GOT3 (cell line): ENCODE results near the gene DNAL4.

Experiments used
- DNase-seq: peaks from one replicate; lab custom pipeline; 2025; ENCODE audit warnings: mixed read lengths; lab: John Stamatoyannopoulos, UW

DNAL4 gene

GRCh38 chr22:38793721-38794466, at the start of gene DNAL4:
DNAL4 (minus strand) TSS chr22:38794143; CDS start chr22:38782731, 11,412 bp downstream.
- peak; percentile 66 for DNase-seq

GRCh38 chr22:38843201-38843656, 49.3 kb upstream of the DNAL4 start:
- DNase-seq = peak; percentile 21

DNA sequence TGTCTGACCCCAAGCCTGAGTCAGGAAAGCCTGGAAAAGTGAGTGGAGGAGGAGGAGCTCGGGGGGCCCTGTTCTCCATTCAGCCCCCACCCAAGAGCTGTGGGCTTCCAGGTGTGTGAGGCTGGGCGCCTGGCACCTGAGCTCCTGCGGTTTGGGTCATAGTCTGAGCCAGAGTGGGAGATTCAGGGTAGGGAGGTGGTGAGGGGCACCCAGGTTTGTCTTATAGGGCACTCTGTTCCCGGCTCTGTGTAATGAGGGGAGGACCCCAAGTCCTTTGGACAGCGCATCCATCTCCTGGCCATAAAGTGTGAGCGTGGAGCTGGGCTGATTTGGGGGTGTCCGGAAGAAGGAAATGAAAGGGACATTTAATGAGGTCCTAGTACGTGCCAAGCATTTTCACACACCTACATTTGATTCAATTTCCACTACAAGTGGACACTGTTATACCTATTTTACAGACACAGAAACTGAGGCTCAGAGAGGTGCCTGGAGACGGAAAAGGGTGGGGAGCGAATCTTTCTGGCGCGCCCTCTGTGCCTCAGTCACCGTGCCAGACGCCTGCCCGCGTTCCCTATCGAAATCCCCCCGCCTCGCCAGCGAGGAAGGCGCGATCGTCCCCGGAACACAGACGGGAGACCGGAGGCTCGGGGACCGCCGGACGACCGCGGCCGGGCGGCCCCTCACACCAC, 48.7 kb upstream of the DNAL4 start:
- DNase-seq = no peak

- DNase-seq = no peak
These were observed 47.7 kb upstream of the DNAL4 start for GRCh38 chr22:38841635-38842034.

GRCh38 chr22:38841211-38841610, 47.3 kb upstream of the DNAL4 start:
- DNase-seq = no peak

DNA sequence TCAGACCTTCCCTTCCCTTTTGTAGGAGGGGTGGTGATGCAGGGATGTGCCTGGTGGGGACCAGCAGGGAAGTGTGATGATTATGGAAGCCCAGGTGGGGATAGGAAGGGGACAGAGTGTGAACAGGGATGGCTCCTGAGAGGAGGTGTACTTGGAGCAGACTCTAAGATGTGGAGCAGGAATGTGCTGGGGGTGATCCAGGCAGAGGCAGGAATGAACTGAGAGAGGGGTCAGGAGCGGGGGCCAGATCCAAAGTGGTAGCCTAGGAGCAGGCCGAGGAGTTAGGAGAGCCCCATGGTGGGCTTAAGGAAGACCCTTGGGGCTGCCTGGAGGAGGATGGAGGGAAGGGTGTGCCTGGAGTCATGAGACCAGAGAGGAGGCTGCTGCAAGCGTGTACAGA, 46.2 kb upstream of the DNAL4 start:
- no peak for DNase-seq

DNA sequence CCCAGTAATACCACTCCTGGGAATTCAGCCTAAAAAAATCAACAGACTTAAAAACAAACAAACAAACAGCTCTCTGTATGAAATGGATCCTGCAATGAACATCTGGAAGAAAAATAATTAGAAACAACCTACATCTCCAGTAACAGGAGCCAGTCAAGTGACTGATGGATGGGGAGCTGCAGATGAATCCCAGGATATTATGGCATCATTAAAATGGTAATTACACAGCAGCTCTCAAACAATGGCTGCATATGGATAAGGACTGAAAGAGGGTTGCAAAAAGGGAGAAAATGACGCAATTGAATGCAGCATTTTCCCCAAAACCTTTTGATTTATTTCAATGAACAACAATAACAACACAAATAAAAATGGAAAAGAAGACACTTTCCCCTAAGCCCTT, 45.7 kb upstream of the DNAL4 start:
- DNase-seq = no peak

DNA sequence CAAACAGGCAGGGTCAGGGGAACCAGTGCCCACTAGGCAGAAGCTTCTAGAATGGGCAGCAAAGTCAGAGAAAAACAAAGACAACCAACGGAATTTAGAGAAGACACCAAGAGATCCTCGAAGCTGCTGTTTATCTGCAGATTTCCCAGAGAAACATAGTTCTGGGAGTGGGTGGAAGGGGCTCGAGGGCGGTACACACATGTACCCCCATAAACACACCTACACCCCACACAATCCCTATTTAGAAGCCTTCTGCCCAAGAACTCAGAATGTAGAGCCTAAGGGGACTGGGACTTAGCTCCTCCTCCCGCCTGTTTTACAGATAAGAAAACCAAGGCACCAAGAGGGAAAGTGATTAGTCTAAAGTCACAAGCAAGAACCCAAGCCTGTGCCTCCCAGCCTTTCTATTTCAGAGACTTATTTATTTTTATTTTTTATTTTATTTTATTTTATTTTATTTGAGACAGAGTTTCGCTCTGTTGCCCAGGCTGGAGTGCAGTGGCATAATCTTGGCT, 43.5 kb upstream of the DNAL4 start:
- no peak for DNase-seq

DNA sequence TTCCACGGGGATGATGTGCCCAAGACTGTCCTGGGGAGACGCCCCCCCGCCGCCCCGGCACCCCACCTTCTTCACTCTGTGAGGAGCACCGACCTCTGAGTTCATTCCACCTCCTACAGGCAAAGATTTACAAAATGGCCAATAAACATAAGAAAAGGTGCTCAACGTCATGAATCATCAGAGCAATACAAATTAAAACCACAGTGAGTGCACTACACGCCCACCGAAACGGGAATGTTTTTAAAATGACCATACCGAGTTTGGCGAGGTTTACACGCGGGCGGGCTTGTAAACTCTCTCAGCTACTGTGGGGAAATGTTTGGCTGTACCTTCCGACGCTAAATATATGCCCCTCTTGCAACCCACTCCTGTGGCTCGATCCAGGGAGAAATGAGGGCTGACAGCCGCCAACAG, 42.0 kb upstream of the DNAL4 start:
- DNase-seq = no peak

DNA sequence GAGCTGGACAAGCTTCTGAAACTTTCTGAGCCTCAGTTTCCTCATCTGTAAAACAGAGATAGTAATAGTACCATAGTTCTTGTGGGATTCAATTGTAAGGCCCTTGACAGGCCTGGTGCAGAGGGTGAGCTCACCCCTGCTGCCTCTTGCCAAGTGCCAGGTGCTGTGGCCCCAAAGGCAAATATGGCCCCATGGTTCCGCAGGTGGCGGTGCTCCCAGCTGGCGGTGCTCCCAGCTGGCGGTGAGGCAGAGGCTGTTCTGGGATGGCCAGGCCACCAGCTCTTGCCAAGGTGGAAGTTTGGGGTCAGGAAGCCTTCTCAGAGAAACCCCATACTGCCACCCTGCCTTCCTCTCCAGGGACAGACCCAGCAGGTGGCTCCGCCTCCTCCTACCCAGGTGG, 41.0 kb upstream of the DNAL4 start:
- no peak for DNase-seq

DNA sequence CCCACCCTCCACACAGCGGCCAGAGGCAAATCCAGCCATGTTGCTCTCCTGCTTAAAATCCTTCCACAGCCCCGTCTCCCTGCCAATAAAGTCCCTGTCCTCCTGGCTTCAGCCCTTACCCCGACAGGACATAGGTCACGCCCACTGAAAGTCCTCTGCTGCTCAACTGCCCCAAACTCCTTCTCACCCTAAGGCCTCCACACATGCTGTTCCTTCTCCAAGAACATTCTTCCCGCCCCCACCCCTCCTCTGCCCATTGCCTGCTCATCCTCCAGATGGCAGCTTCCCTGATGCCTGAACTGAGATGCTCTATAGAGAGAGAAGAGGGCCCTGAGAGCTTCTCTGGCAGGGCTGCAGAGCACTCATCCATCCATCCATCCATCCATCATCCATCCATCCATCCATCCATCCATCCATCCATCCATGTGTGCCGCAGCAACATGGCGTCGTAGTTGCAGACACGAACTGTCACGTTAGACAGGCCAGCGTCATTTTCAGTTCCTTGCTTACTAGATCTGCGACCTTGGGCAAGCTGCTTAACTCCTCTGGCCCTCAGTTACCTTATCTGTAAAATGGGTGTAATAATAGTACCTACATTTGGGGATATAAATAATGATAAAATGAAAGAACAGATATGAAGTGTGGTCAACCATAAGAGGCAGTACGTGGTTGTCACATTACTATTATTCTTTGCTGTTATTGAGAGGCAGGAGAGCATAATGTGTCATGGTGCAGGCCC, 40.4 kb upstream of the DNAL4 start:
- no peak for DNase-seq

GRCh38 chr22:38833061-38833460, 39.1 kb upstream of the DNAL4 start:
- DNase-seq = no peak

GRCh38 chr22:38832005-38832978, 38.3 kb upstream of the DNAL4 start:
- DNase-seq = no peak

GRCh38 chr22:38831166-38831945, 37.4 kb upstream of the DNAL4 start:
- no peak for DNase-seq

- DNase-seq = no peak
These were observed 36.8 kb upstream of the DNAL4 start for GRCh38 chr22:38830845-38831108.

DNA sequence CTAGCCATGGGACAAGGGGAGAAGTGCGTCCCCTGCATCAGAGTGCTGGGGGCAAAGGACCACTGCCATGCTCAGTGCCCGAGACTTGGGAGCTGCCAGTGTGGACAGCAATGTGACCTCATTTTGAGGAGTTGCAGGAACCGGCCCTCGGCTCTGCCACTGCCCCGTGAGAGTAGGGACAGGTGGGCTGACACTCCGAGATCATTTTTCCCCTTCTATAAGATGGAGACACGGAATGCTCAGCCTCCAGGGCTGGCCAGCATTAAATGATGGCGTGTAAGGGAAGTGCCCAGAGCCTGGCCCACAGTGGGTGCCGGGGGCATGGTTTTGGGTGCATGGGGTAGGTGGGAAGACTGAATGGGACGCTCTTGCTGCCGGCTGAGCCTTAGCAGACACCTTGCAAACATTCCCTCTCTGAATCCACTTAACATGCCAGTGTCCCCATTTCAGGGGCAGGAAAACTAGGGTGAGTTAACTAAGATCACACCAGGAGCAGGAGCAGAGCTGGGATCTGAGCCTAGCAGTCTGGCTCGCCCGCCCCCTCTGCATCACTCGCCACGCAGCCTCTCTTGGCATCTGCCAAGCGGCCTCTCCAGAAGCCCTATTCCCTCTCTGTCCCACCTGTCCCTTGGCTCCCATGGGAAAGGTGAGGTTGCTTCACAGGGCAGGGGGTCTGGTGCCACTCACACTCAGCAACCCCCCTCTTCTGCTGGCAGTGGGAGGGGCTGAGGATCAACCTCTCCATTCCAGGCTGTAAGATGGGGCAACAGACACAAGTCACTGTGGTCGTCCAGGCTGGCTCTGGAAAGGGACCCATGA, 36.3 kb upstream of the DNAL4 start:
- DNase-seq = no peak

- DNase-seq = no peak
These were observed 35.5 kb upstream of the DNAL4 start for GRCh38 chr22:38829485-38829884.

DNA sequence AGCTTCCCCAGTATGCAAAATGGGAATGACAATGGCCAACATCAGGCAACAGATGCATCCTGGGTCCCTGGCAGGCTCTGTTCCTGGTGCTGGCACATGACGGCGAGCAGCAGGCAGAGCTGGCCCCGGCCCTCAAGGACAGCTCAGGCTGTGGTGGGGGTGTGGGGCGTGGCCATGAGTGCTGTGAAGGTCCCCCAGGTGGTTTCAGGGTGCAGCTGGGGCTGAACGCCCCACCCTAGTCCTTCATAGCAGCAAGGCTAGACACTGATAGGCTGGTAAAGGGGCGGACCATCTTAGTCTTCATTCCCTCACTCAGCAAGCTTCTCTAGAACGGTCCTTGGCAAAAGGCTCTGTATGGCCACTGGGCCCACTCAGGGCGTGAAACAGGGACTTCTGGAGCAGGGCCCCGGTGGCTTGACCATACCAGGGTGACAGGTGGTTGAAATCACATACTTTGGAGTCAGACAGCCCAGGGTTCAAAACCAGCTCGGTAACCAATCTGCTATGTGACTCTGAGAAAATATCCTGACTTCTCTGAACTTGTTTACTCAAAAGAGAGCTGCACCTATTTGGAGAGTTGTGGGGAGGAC, 34.8 kb upstream of the DNAL4 start:
- no peak for DNase-seq

GRCh38 chr22:38828191-38828590, 34.2 kb upstream of the DNAL4 start:
- DNase-seq = no peak

GRCh38 chr22:38827510-38827909, 33.6 kb upstream of the DNAL4 start:
- no peak for DNase-seq
